GM12878 (cell line): ENCODE data around the gene RETREG2.

Source experiments
- BCLAF1 ChIP-seq: fragments of 450-650 bp; IDR thresholded peaks from 2 replicates; pipeline ENCODE4 v1.6.1; 2017; ENCODE audit warnings: antibody characterized with exemption, mild to moderate bottlenecking, moderate library complexity
- CEBPB ChIP-seq, 2 experiments: fragments of 150-350 bp in 1 of 2; IDR thresholded peaks; 2 replicates each; pipeline ENCODE4 v1.6.1; 2012 to 2014; ENCODE audit warnings: low read depth in 2 of 2, low read length in 2 of 2, borderline replicate concordance in 1 of 2, inconsistent platforms in 1 of 2
- CHD2 ChIP-seq: IDR thresholded peaks from 2 replicates; pipeline ENCODE4 v1.6.1; 2011; ENCODE audit warnings: low read depth, low read length, improper control_type of control experiment, borderline replicate concordance
- CTCF ChIP-seq, 3 experiments: IDR thresholded peaks in 2 of 3; conservative IDR thresholded peaks in 1 of 3; 2 replicates each; pipeline ENCODE4 v1.5.1; 2011; ENCODE audit warnings: low read depth in 3 of 3, low read length in 3 of 3, mild to moderate bottlenecking in 3 of 3, control low read depth in 2 of 3, moderate library complexity in 2 of 3, inconsistent platforms in 1 of 3, mixed read lengths in 1 of 3; ENCODE audit not compliant: control insufficient read depth in 2 of 3, insufficient read depth in 1 of 3; ENCODE audit errors: extremely low read depth in 1 of 3
- EGR1 ChIP-seq, 2 experiments: IDR thresholded peaks; 1 replicate in 1 of 2; 2 replicates in 1 of 2; pipeline ENCODE4 v1.6.1; 2011 to 2012; ENCODE audit warnings: low read depth in 2 of 2, low read length in 2 of 2, borderline replicate concordance in 1 of 2, mild to moderate bottlenecking in 1 of 2, moderate library complexity in 1 of 2
- ESRRA ChIP-seq: IDR thresholded peaks from 2 replicates; pipeline ENCODE4 v1.6.1; 2012; ENCODE audit warnings: mild to moderate bottlenecking, low read length, improper control_type of control experiment
- EZH2 ChIP-seq: IDR thresholded peaks from 2 replicates; pipeline ENCODE4 v1.6.1; 2012; ENCODE audit warnings: low read depth, mild to moderate bottlenecking, control low read depth, inconsistent platforms, low read length, borderline replicate concordance; ENCODE audit not compliant: control insufficient read depth
- POLR2A ChIP-seq: IDR thresholded peaks from 2 replicates; pipeline ENCODE4 v1.6.1; 2011; ENCODE audit warnings: low read depth, mild to moderate bottlenecking, low read length
- YBX1 ChIP-seq: fragments of 450-650 bp; IDR thresholded peaks from 2 replicates; pipeline ENCODE4 v1.6.1; 2016; ENCODE audit warnings: antibody characterized with exemption

- TF ChIP-seq CTCF (IDR thresholded peaks at IDR 0.05 in 2 of 3, conservative IDR thresholded peaks at IDR 0.05 in 1 of 3; ENCODE audit: control insufficient read depth in 2 of 3, extremely low read depth in 1 of 3, insufficient read depth in 1 of 3, low read depth in 3 of 3, low read length in 3 of 3) = no peak
- TF ChIP-seq BCLAF1 = no peak
- TF ChIP-seq EZH2 = no peak
- TF ChIP-seq CHD2 = no peak
- no peak for TF ChIP-seq CEBPB (IDR thresholded peaks at IDR 0.05; ENCODE audit: borderline replicate concordance in 1 of 2, low read depth in 2 of 2, low read length in 2 of 2)
- no peak for TF ChIP-seq YBX1
- TF ChIP-seq POLR2A = no peak
- no peak for TF ChIP-seq ESRRA
- no peak for TF ChIP-seq EGR1 (IDR thresholded peaks at IDR 0.05; ENCODE audit: borderline replicate concordance in 1 of 2, low read depth in 2 of 2, low read length in 2 of 2)
These were observed 45.9 kb downstream of the RETREG2 start for GRCh38 chr2:219223831-219224610.
